VCaP (cell line): ENCODE results near the gene P2RX6.

Source experiments
- H3K27ac ChIP-seq: fragments of 450-650 bp; 2 replicates; pipeline ENCODE4 v1.5.1; 2017
- CTCF ChIP-seq: fragments of 450-650 bp; conservative IDR thresholded peaks from 2 replicates; pipeline ENCODE4 v1.5.1; 2017; ENCODE audit warnings: mild to moderate bottlenecking, moderate library complexity

The P2RX6 gene

GRCh38 chr22:20994128-20994901 is 20.6 kb upstream of the P2RX6 start:
- H3K27ac ChIP-seq = no peak overlapping the region

GRCh38 chr22:20994902-20995241 is 20.1 kb upstream of the P2RX6 start:
- no peak for TF ChIP-seq CTCF
- H3K27ac ChIP-seq = no peak overlapping the region

More at GRCh38 chr22:20994128-20994901, 20.6 kb upstream of the P2RX6 start:
- no peak for TF ChIP-seq CTCF

- H3K27ac ChIP-seq = no peak overlapping the region
These were observed 19.5 kb upstream of the P2RX6 start for GRCh38 chr22:20995329-20996030.

DNA sequence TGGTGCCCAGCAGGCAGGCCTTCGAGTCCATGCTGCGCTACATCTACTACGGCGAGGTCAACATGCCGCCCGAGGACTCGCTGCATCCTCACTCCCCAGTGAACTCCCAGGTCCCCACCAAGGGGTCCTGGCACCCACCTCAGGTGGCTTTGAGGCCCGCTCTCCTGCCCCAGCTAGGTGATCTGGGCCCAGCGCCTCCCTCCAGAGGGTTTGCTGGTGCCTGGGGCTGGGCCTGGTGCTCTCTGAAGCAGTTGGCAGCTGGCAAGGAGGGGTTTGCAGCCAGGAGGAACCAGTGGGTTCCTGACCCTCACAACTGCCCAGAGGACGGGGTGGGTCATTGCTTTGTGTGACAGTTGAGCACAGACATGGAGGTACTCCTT is 18.9 kb upstream of the P2RX6 start:
- H3K27ac ChIP-seq = no peak overlapping the region
- TF ChIP-seq CTCF = no peak

More at GRCh38 chr22:20995329-20996030, 19.5 kb upstream of the P2RX6 start:
- no peak for TF ChIP-seq CTCF

- no peak overlapping the region for H3K27ac ChIP-seq
- no peak for TF ChIP-seq CTCF
These were observed 18.1 kb upstream of the P2RX6 start for GRCh38 chr22:20996598-20997535.

- H3K27ac ChIP-seq = no peak overlapping the region
- no peak for TF ChIP-seq CTCF
These were observed 17.3 kb upstream of the P2RX6 start for GRCh38 chr22:20997536-20998257.
